AG04449 (cell line): Measurements from ENCODE around the gene NR4A1.

ENCODE experiments used
- CTCF ChIA-PET: fragments of 350-600 bp; formaldehyde crosslinking; extraction: SDS; loops from one replicate; lab custom pipeline; 2021; ENCODE audit warnings: antibody characterized with exemption; lab: Yijun Ruan, JAX
- POLR2A ChIA-PET: fragments of 400-600, 350-600 bp; formaldehyde crosslinking; extraction: SDS; loops from one replicate; lab custom pipeline; 2020; ENCODE audit warnings: antibody characterized with exemption, inconsistent platforms; lab: Yijun Ruan, JAX
- DNase-seq: peaks from one replicate; pipeline ENCODE4 v3.0.0-alpha.2; 2010; ENCODE audit warnings: low read depth, low spot score
- H3K4me3 ChIP-seq: 2 replicates; pipeline ENCODE4 v1.5.1; 2011; ENCODE audit warnings: low read depth, mild to moderate bottlenecking, control low read depth, low read length
- TF ChIP-seq, protein P1 (sequence below): IDR thresholded peaks from one replicate; pipeline ENCODE4 v1.5.1; 2011; ENCODE audit warnings: mild to moderate bottlenecking, moderate library complexity, low read length, control low read depth, inconsistent platforms; ENCODE audit not compliant: insufficient read depth; ENCODE audit errors: missing control alignments

The NR4A1 gene

DNA sequence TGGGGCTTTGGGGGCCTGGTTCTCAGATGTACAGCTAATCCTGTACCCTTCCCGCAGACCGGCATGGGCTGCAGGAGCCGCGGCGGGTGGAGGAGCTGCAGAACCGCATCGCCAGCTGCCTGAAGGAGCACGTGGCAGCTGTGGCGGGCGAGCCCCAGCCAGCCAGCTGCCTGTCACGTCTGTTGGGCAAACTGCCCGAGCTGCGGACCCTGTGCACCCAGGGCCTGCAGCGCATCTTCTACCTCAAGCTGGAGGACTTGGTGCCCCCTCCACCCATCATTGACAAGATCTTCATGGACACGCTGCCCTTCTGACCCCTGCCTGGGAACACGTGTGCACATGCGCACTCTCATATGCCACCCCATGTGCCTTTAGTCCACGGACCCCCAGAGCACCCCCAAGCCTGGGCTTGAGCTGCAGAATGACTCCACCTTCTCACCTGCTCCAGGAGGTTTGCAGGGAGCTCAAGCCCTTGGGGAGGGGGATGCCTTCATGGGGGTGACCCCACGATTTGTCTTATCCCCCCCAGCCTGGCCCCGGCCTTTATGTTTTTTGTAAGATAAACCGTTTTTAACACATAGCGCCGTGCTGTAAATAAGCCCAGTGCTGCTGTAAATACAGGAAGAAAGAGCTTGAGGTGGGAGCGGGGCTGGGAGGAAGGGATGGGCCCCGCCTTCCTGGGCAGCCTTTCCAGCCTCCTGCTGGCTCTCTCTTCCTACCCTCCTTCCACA is 7.6 kb downstream of the NR4A1 start:
- no peak for DNase-seq
- TF ChIP-seq, protein P1, sequence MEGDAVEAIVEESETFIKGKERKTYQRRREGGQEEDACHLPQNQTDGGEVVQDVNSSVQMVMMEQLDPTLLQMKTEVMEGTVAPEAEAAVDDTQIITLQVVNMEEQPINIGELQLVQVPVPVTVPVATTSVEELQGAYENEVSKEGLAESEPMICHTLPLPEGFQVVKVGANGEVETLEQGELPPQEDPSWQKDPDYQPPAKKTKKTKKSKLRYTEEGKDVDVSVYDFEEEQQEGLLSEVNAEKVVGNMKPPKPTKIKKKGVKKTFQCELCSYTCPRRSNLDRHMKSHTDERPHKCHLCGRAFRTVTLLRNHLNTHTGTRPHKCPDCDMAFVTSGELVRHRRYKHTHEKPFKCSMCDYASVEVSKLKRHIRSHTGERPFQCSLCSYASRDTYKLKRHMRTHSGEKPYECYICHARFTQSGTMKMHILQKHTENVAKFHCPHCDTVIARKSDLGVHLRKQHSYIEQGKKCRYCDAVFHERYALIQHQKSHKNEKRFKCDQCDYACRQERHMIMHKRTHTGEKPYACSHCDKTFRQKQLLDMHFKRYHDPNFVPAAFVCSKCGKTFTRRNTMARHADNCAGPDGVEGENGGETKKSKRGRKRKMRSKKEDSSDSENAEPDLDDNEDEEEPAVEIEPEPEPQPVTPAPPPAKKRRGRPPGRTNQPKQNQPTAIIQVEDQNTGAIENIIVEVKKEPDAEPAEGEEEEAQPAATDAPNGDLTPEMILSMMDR, result no peak

DNA sequence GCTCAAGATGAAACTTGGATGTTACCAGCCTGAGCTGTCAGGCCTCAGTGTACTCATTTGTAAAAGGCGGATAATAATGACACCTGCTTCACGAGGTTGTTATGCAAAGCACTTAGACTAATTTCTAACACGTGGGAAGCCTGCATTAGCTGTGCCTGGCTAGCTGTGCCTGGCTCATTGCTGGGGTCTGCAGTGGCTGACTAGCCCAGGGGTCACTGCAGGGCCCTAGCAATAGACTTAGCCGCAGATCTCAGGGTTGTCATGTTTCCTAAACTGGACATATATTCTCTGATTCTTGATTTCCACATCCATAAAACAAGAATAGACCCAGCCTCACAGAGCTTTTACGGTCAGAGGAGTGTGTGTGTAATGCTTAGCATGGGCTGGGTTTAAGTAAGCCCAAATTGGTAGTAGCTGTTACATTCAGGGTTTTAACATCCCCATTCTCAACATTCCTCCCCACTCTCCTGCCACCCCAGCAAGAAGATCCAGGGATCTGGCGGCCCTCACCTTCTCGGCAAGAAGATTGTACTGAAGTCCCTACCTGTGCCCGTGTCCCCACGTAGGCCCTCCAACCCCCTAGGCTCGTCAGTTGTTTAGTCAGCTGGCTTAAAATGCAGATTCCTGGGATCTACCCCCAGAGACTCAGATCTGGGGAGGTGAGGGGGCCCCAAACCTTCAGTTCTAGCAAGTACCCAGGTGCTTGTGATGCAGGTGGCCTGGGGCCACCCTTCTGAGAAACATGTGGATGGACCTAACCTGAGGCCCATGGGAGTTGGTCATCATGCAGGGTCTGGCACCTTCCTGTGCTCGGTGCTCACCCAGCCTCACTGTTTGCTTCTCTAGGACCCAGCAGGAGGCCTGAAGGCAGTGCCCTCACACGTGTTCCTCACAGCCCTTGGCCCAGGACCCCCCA is 8.6 kb downstream of the NR4A1 start:
- no peak for DNase-seq
- CTCF ChIA-PET, result interaction anchor here (1.1 to 45.6 kb wide), 5 partner anchors 8 to 27 kb away, joined by 4 to 1695 read pairs (median 5); partner anchors contain the start of gene ATG101
- TF ChIP-seq, protein P1, result no peak
- POLR2A ChIA-PET, result interaction anchor here (1.4 to 1.9 kb wide), 2 partner anchors 9 to 10 kb away, joined by 3 to 5 read pairs; partner anchors contain the start of genes ATG101 and NR4A1
- H3K4me3 ChIP-seq, result no peak overlapping the region

More for the DNA sequence above, 7.6 kb downstream of the NR4A1 start:
- CTCF ChIA-PET, result interaction anchor here (1.1 to 45.6 kb wide), 4 partner anchors 9 to 26 kb away, joined by 4 to 1695 read pairs (median 20); partner anchors contain the start of gene ATG101
- POLR2A ChIA-PET, result interaction anchor here (1.9 kb wide), 1 partner anchor 7 kb away, joined by 5 read pairs; the partner anchor contains the start of gene NR4A1
- H3K4me3 ChIP-seq, result no peak overlapping the region

DNA sequence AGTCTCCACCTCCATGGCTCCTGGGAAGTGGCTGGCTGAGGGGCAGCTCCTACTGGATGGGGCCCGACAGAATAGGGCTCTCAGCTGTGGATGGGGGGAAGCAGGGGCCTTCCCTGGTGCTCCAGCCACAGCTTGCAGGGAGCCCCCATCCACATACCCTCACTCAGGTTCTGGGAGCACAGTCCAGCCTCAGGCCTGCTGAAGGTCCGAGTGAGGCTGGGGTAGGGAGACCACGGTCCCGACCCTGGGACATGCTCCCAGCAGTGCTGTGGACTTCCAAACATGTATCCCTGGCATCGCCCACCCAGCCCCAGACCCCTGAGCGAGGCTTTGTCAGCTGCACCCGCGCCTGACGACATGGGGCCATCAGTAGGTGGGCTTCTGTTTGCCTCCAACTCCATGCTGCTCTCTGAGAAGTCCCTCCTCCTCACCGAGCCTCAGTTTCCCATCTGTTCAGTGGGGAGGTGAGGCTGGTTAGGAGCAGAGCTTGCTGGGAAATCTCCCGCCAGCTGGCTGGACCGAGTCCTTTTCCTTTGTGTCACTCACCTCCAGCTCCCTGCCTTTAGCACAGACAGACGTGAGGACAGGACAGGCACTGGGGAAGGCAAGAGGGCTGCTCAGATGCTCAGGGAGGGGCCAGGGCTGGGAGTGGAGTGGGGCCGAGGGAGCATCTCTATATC is 9.4 kb downstream of the NR4A1 start:
- ChIA-PET CTCF (interaction anchor here (1.6 to 45.6 kb wide), 3 partner anchors 10 to 28 kb away, joined by 5 to 1695 read pairs (median 35); partner anchors contain the start of gene ATG101), POLR2A (interaction anchor here (1.4 to 1.9 kb wide), 2 partner anchors 9 kb away, joined by 3 to 5 read pairs; partner anchors contain the start of genes ATG101 and NR4A1)
- TF ChIP-seq, protein P1, result no peak
- no peak overlapping the region for H3K4me3 ChIP-seq
- no peak for DNase-seq

DNA sequence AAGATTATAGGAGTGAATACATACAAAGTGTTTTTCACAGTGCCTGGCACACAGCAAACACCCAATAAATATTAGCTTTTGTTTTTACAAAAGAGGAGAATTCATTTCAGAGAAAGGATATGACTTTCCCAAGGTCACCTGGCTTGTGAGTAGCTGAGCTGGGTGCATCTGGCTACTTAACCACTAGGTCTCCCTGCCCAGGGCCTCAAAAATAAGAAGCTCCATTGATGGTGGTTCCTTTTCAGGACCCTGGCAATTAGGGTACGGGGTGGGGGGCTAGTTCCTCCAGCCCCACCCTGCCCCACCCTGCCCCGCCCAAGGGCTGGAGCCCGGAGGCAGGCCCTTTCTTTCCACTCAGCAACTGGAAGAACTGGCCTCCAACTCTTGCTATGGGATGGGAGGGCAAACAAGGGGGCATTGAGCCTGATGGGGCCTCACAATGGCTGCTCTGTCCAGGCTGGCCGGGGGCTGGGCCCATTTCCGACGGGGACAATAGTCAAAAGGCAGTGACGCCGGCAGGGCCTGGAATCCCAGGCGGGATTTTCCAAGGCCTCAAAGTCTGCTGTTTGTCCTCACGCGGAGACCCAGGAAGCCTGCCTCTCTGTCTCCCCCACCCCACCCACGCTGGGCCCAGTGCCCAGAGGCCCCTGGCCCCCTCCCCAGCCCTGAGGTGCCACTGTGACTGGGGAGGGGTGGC is 10.4 kb downstream of the NR4A1 start:
- no peak overlapping the region for H3K4me3 ChIP-seq
- no peak for DNase-seq
- TF ChIP-seq, protein P1, result no peak
- CTCF ChIA-PET, result interaction anchor here (1.6 to 45.6 kb wide), 4 partner anchors 9 to 29 kb away, joined by 5 to 1695 read pairs (median 22); partner anchors contain the start of gene ATG101
- POLR2A ChIA-PET, result interaction anchor here (1.8 kb wide), 1 partner anchor 10 kb away, joined by 10 read pairs; the partner anchor contains the start of gene NR4A1
